HepG2 (cell line): ENCODE results near the gene HYI. TPM values are rescaled to one million over a fixed set of nuclear protein-coding genes. Genes with fewer than 3 reads are reported as not detected.

Source experiments
- ATAC-seq: fragments of 200-7000 bp; cut with Tn5 transposase; 3 replicates; pipeline ENCODE4 v1.9.1; 2020; ENCODE audit warnings: mild to moderate bottlenecking, moderate library complexity
- BruUV-seq: library from RNA; stranded (reverse); fragments of 400-500 nt; replicated peaks from 2 replicates; lab custom pipeline; 2021; lab: Mats Ljungman, UMichigan
- CTCF ChIA-PET: fragments of 300-600 bp; formaldehyde crosslinking; extraction: SDS; loops from one replicate; lab custom pipeline; 2021; ENCODE audit warnings: low total read pairs, inconsistent platforms, low intra/inter-chr PET ratio; lab: Yijun Ruan, JAX
- POLR2A ChIA-PET: fragments of 350-600 bp; sonication (Branson Sonifier 250); formaldehyde crosslinking; loops from one replicate; lab custom pipeline; 2020; ENCODE audit warnings: antibody characterized with exemption, inconsistent platforms; lab: Yijun Ruan, JAX
- DNase-seq: peaks from one replicate; pipeline ENCODE4 v3.0.0-alpha.2; 2015; ENCODE audit warnings: low spot score
- FAIRE-seq: peaks from 3 replicates; lab custom pipeline; 2011; peaks lifted over from hg19 to GRCh38; lab: Jason Lieb, UNC
- H2AFZ ChIP-seq: one replicate; pipeline ENCODE4 v1.6.1; 2011; ENCODE audit warnings: low read length, inconsistent platforms
- H3K27ac ChIP-seq: fragments of 300-600 bp; 3 replicates; pipeline ENCODE4 v1.8.0; 2011; ENCODE audit warnings: mixed run types, mild to moderate bottlenecking, mixed read lengths, low read length, inconsistent platforms; ENCODE audit not compliant: insufficient read depth; ENCODE audit errors: extremely low read length
- H3K27me3 ChIP-seq, 2 experiments: fragments of 200-600 bp in 1 of 2; 2 replicates in 1 of 2; 3 replicates in 1 of 2; pipeline versions ENCODE4 v1.6.0 to v1.8.0; 2011; ENCODE audit warnings: low read length in 2 of 2, mild to moderate bottlenecking in 2 of 2, moderate library complexity in 2 of 2, inconsistent platforms in 1 of 2; ENCODE audit not compliant: insufficient read depth in 2 of 2, control insufficient read depth in 1 of 2
- H3K36me3 ChIP-seq, 2 experiments: fragments of 200-600 bp in 1 of 2; replicated peaks in 1 of 2; 2 replicates in 1 of 2; 3 replicates in 1 of 2; pipeline versions ENCODE4 v1.5.1 to v1.8.0; 2011; ENCODE audit warnings: low read length in 2 of 2, inconsistent platforms in 1 of 2; ENCODE audit not compliant: insufficient read depth in 2 of 2, control insufficient read depth in 1 of 2
- H3K4me1 ChIP-seq: 2 replicates; pipeline ENCODE4 v1.5.1; 2012; ENCODE audit warnings: low read length, inconsistent platforms; ENCODE audit not compliant: insufficient read depth
- H3K4me2 ChIP-seq: 2 replicates; pipeline ENCODE4 v1.6.0; 2011; ENCODE audit warnings: low read depth, low read length, inconsistent platforms
- H3K4me3 ChIP-seq, 3 experiments: fragments of 200-600 bp in 1 of 3; sonication (generic), shearing (Covaris generic) in 1 of 3; replicated peaks in 1 of 3; 2 replicates each; pipeline ENCODE4 v1.5.1; 2011 to 2016; ENCODE audit warnings: low read length in 3 of 3, inconsistent platforms in 2 of 3, low read depth in 2 of 3, mild to moderate bottlenecking in 2 of 3, control low read depth in 1 of 3, mixed read lengths in 1 of 3; ENCODE audit not compliant: insufficient read depth in 1 of 3
- H3K79me2 ChIP-seq: one replicate; pipeline ENCODE4 v1.6.1; 2011; ENCODE audit warnings: low read length, inconsistent platforms; ENCODE audit not compliant: insufficient read depth
- H3K9ac ChIP-seq: 2 replicates; pipeline ENCODE4 v1.6.0; 2011; ENCODE audit warnings: mild to moderate bottlenecking, low read depth, low read length, inconsistent platforms; ENCODE audit not compliant: insufficient read depth
- H3K9me3 ChIP-seq: 2 replicates; pipeline ENCODE4 v1.5.1; 2012; ENCODE audit warnings: mild to moderate bottlenecking, low read length
- H4K20me1 ChIP-seq: 2 replicates; pipeline ENCODE4 v1.6.0; 2011; ENCODE audit warnings: inconsistent platforms, mild to moderate bottlenecking, low read length, moderate library complexity; ENCODE audit not compliant: insufficient read depth
- MED13 ChIP-seq: sonication (generic); formaldehyde crosslinking; IDR thresholded peaks from 2 replicates; pipeline ENCODE4 v1.5.0; 2020; ENCODE audit warnings: missing genetic modification reagents
- MXI1 ChIP-seq: IDR thresholded peaks from 3 replicates; pipeline ENCODE4 v1.6.1; 2012; ENCODE audit warnings: low read depth, low read length, inconsistent platforms, borderline replicate concordance
- PRPF4 ChIP-seq: fragments of 200-400 bp; formaldehyde crosslinking; IDR thresholded peaks from 2 replicates; pipeline ENCODE4 v1.6.1; 2016; ENCODE audit warnings: low read length, low read depth; ENCODE audit not compliant: poor library complexity, severe bottlenecking
- RCOR2 ChIP-seq: IDR thresholded peaks from 2 replicates; pipeline ENCODE4 v1.6.1; 2016; ENCODE audit warnings: missing biosample characterization, missing genetic modification reagents
- RXRB ChIP-seq: IDR thresholded peaks from 2 replicates; pipeline ENCODE4 v1.6.1; 2016; ENCODE audit warnings: borderline replicate concordance, missing genetic modification reagents, missing compliant biosample characterization
- ZNF143 ChIP-seq: sonication (generic); formaldehyde crosslinking; IDR thresholded peaks from 2 replicates; pipeline ENCODE4 v1.4.0; 2020; ENCODE audit warnings: missing genetic modification reagents
- ZNF20 ChIP-seq: sonication (generic); formaldehyde crosslinking; IDR thresholded peaks from 2 replicates; pipeline ENCODE4 v1.4.0; 2020; ENCODE audit warnings: mild to moderate bottlenecking, moderate library complexity, missing genetic modification reagents
- ZNF547 ChIP-seq: sonication (generic); formaldehyde crosslinking; IDR thresholded peaks from 2 replicates; pipeline ENCODE4 v1.5.1; 2020; ENCODE audit warnings: mild to moderate bottlenecking, missing genetic modification reagents
- ZNF883 ChIP-seq: sonication (generic); formaldehyde crosslinking; IDR thresholded peaks from 2 replicates; pipeline ENCODE4 v1.5.1; 2020; ENCODE audit warnings: mild to moderate bottlenecking, missing genetic modification reagents; ENCODE audit errors: not compliant biosample characterization
- WGBS: methylation state at CpG from one replicate; pipeline ENCODE4 v1.1.6; 2017; ENCODE audit warnings: low lambda C conversion rate; 5-methylcytosine and 5-hydroxymethylcytosine counted together
- in situ Hi-C: cut with HindIII; loops from 2 replicates; pipeline ENCODE4 v1.10.0; 2017; ENCODE audit warnings: low pct_unique_long_range_greater_than_20kb; ENCODE audit not compliant: extremely low pct_ligation_motif_present
- intact Hi-C: fragments of 100-400 bp; cut with micrococcal nuclease; formaldehyde crosslinking; loops from one replicate; pipeline ENCODE4 v1.10.0; 2022; ENCODE audit not compliant: unreplicated experiment
- polyA plus RNA-seq, 8 experiments: library from polyadenylated mRNA; depleted of rRNA in 3 of 8; stranded (reverse) in 7 of 8; unstranded in 1 of 8; fragments of >200 nt; fragmentation: Illumina TruSeq in 4 of 8; extraction: Trizol in 4 of 8; gene quantifications; 2 replicates each; pipeline versions ENCODE4 v1.2.1 to v1.2.3, GENCODE V29; 2011 to 2016; ENCODE audit warnings: low read depth in 4 of 8, missing spikeins in 1 of 8, mixed read lengths in 1 of 8; ENCODE audit not compliant: insufficient read depth in 1 of 8
- total RNA-seq, 5 experiments: library from RNA; depleted of rRNA; stranded (reverse); fragments of >200 nt; fragmentation: Illumina TruSeq; extraction: Trizol; gene quantifications; 2 replicates each; pipeline ENCODE4 v1.2.3, GENCODE V29; 2016; ENCODE audit warnings: low read depth in 1 of 5
- TF ChIP-seq, protein P1 (sequence below): sonication (generic); formaldehyde crosslinking; IDR thresholded peaks from 2 replicates; pipeline ENCODE4 v1.8.1; 2022; ENCODE audit warnings: mild to moderate bottlenecking, missing genetic modification reagents

Gene HYI
- total and polyA plus RNA-seq, 2 of the 13 experiments (the other 11 are each of a cell fraction or from before 2014, with no cell fraction given) = not detected

DNA sequence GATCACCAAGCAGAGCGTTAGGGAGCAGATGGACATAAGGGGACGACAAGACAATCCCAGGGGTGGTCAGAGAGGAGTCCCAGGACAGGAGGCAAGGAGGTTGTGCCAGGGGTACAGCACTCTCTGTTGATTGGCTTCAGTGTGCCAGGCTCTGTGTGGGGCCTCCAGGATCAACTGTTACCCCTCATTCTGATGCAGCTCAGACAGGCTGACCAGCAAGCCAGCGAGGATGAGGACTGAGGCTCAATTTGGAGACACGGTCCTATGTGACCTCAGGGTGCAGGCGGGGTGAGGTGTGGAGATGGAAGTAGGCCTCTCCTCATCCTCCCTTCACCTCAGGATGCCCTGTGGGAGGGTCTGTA, 4.0 kb downstream of the HYI start:
- no peaks in the 10 kb centered on the region for H3K79me2 ChIP-seq
- H3K27me3 ChIP-seq = no peaks in the 10 kb centered on the region
- no peak overlapping the region for H3K4me3 ChIP-seq
- ATAC-seq = no peak
- no peak overlapping the region for H3K27ac ChIP-seq
- H3K36me3 ChIP-seq = peaks cover 19 to 35% of the 10 kb centered on the region in 2 experiments; a peak in 4 of 5 replicates
- H4K20me1 ChIP-seq = no peaks in the 10 kb centered on the region
- POLR2A ChIA-PET = interaction anchor here (1.1 kb wide), 1 partner anchor 200 kb away, joined by 3 read pairs; the partner anchor contains the start of gene KDM4A
- intact Hi-C loops = no loop called here
- H3K9ac ChIP-seq = no peak overlapping the region
- FAIRE-seq = no peak
- DNase-seq = no peak
- in situ Hi-C loops = no loop called here
- BruUV-seq = no TSS peak
- TF ChIP-seq MXI1 (no peak), MED13 (CRISPR knock-in tag) (no peak), RXRB (CRISPR knock-in tag) (no peak), PRPF4 (no peak), ZNF20 (CRISPR knock-in tag) (no peak), ZNF883 (CRISPR knock-in tag) (no peak), RCOR2 (CRISPR knock-in tag) (no peak), ZNF143 (no peak), ZNF547 (CRISPR knock-in tag) (no peak)
- TF ChIP-seq, protein P1, sequence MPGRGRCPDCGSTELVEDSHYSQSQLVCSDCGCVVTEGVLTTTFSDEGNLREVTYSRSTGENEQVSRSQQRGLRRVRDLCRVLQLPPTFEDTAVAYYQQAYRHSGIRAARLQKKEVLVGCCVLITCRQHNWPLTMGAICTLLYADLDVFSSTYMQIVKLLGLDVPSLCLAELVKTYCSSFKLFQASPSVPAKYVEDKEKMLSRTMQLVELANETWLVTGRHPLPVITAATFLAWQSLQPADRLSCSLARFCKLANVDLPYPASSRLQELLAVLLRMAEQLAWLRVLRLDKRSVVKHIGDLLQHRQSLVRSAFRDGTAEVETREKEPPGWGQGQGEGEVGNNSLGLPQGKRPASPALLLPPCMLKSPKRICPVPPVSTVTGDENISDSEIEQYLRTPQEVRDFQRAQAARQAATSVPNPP = no peak
- no peaks in the 10 kb centered on the region for H3K9me3 ChIP-seq
- no peak overlapping the region for H2AFZ ChIP-seq
- CTCF ChIA-PET = no interaction called here
- no peak overlapping the region for H3K4me2 ChIP-seq
- H3K4me1 ChIP-seq = no peaks in the 10 kb centered on the region
- whole genome bisulfite sequencing = 97% methylated on average over 5 of the region's 5 CpGs
